HG03457 (cell line): ENCODE measurements around the gene RILP.

Experiments
- ATAC-seq: cut with Tn5 transposase; IDR thresholded peaks from one replicate; pipeline ENCODE4 v1.9.1; 2021; ENCODE audit warnings: moderate number of reproducible peaks; ENCODE audit not compliant: unreplicated experiment

RILP gene

DNA sequence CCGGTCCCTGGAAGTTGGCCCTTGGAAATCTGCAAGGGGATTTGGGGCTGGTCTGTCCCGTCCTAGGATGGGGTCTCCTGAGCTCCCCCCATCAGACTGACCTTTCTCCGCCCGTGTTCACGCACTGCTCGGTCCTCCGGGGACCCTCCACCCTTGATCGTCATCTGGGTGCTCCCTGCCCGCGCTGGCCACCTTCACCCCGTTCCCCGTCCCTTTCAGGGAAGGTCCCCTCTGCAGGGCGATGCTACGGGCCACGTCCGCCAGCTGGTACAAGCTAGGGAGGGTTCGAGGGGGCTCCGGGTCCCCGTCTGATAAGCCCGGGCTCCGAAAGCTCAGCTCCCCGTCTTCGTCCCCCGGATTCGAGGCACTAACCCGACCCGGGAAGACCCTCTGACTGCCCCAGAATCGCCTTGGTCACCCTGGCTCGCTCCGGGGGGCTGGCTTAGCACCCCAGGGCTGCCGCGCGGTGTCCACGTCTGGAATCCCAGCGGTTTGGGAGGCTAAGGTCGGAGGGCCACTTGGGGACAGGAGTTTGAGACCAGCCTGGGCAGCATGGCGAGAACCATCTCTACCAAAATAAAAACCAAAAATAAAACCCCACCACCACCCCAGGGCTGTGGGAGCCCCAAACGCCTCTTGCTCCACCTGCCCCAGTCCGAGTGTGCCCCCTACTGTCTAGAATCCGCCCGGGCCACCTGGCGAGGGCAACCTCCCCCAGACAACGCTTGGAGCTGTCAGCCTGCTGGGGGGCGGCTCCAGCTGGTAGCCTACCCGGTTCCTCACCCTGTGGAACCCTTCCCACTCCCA lies 20.0 kb downstream of the RILP start:
- ATAC-seq = no peak

- ATAC-seq = no peak
These were observed 20.7 kb downstream of the RILP start for GRCh38 chr17:1628856-1629503.

DNA sequence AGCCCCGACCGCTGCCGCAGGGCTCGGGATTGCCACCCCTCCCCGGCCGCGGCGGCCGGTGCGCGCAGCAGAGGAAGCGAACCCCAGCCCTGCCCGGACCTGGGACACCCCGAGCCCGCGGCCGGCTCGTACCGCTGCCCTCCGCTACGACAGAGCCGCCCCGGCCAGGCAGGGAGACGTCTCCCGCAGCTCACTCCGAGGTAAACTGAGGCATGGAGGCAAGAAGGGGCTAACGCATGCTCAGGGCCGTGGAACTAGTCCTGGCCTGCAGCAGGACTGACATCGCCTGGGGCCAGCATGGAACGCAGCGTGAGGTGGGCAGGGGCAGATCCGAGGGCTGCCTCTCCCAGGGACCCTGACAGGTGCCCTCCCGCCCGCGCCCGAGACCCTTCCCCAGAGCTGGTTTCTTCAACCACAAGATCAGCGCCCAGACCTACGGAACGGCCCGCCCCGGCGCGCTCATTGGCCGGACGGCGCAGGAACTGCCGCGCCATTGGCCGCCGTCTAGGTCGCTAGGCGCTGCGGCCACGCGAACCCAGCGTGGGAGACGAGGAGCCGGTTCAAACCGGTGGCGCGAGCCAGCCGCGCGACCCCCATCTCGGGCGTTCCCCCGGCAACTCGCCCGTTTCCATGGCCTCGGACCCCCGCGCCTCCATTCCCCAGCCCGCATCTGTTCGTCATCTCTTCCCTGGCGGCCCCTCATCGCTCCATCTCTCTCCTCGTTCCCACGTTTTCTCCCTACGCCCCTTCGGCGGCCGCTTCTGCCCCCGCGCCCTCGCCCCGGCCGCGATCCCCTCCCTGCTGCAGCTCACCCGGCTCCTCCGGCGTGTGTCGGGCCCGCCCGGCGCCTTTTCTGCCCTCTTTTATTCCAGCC lies 21.4 kb downstream of the RILP start, which contains the start of gene SLC43A2:
SLC43A2 (minus strand) TSS at position 853 of the 874 bp plus-strand sequence. CDS start 960 bp downstream, outside the sequence.
- no peak for ATAC-seq

- no peak for ATAC-seq
These were observed 22.3 kb downstream of the RILP start for GRCh38 chr17:1627182-1627981.

DNA sequence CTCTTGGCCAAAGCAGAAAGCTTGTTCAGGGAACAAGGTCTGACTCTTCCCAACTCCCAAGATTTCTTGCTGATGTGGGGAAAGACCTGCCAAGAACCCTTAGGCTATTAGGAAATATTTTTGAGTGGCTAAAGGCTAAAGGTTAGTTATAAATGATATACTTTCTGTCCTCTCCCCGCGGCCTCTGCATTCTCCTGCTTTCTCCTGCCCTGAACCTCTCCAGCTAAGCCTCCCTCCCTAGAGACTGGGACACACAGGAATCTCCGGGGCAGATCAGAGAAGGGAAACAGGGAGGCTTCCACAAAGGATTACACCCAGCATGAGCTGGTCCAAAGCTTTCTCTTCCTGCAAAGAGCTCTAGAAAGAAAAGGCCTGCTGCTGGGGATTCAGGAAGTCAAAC lies 23.3 kb downstream of the RILP start:
- no peak for ATAC-seq

GRCh38 chr17:1625581-1625980 lies 24.1 kb downstream of the RILP start:
- ATAC-seq = no peak

DNA sequence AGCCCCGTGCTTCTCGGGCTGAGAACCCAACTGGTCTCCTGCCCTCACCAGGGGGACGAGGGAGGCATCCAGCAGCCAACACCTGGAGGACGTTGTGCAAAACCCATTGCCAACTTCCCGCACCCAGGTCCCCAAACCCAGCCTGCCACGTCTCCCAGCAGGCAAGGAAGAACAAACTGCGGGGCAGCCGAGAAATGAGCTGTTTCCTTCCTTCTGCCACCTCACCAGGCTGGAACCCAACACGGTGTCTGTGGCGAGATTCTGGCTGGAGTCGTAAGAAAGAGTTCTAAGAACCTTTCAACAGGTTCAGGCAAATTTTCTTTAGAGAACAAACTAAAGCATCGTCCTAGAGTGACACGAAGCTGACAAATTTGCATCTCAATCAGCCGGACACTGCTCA lies 24.6 kb downstream of the RILP start:
- ATAC-seq = no peak

GRCh38 chr17:1624650-1625049 lies 25.0 kb downstream of the RILP start:
- no peak for ATAC-seq

DNA sequence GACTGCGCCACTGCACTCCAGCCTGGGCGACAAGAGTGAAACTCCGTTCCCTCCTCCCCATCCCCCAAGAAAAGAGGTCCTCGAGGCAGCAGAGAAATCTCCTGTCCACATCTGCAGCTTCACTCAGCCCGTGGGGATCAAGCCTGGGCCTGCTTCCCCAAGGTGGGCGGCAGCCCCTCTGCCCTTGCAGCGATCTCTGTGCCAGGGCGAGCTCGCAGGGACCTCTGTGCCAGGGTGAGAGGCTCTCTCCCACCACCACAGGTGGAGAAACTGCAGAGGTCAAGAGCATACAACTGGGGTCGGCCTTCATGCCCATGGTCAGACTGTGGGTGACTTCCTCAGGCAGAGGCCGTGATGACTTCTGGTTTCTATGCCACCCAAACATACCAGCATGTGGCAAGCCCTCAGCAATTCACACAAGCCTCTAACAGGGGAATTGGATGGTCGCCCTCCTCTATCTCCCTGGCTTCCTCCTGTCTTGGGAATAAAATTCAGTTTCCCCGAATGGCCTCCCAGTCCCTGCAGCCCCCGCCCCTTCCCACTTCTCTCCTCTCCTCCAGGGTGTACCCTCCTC lies 26.5 kb downstream of the RILP start:
- no peak for ATAC-seq

GRCh38 chr17:1621273-1621954 lies 28.3 kb downstream of the RILP start:
- ATAC-seq = no peak

- ATAC-seq = no peak
These were observed 29.2 kb downstream of the RILP start for GRCh38 chr17:1620486-1620885.

DNA sequence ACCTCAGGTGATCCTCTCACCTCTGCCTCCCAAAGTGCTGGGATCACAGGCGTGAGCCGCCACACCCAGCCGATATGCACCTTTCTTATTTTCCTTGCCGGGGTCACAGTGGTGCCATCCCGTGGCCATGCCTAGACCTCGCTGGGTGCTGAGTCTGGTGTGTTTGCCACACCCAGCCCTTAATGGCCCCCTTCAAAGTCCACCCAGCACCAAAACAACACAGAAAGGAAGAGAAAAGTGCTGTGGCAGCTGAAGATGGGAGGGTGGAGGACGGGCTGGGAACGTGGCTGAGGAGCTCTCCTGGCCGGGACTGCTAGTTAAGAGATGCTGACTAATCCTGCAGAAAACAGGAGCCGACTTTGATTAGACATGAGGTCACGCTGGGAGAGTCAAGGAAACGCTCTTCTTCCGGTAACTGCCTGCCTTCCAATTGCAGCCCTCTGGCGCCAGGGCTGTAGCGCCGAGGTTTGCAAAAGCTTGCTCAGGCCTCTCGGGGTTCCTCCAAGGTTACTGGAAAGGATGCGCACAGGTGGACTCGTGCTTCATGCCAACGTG lies 32.0 kb downstream of the RILP start:
- no peak for ATAC-seq

DNA sequence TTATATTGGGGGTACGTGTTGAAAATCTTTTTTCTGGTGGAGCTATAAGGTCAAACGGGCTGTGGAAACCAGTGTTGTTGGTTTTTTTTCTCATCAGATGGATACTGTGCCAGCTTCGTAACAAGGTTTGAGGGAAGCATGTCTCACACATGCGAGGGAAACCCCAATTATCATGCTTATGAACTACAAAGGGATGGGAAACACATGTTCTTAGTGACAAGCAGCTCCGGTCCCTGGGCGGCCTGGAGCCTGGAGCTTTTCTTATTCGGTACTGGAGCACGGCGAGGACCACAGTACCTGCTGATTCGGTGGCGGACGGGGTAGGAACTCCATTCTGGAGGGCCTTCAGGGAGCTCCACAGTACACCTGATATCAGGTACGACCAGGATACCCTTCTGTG lies 33.6 kb downstream of the RILP start:
- ATAC-seq = no peak

GRCh38 chr17:1612400-1612799 lies 37.3 kb downstream of the RILP start:
- ATAC-seq = no peak

DNA sequence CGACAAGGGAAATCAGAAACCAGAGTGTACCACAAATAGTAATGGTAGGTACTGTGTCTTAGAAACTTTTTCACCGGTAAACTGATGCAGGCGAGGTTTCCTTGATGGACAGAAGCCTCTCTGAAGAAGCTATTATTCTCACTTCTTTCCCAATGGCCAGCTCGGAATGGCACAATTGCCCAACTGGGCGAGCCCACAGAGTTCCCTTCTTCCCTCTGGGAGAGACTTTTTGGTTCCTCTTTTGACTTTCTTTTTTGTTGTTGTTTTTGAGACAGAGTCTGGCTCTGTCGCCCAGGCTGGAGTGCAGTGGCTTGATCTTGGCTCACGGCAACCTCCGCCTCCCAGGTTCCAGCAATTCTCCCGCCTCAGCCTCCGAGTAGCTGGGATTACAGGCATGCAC lies 38.0 kb downstream of the RILP start:
- no peak for ATAC-seq

DNA sequence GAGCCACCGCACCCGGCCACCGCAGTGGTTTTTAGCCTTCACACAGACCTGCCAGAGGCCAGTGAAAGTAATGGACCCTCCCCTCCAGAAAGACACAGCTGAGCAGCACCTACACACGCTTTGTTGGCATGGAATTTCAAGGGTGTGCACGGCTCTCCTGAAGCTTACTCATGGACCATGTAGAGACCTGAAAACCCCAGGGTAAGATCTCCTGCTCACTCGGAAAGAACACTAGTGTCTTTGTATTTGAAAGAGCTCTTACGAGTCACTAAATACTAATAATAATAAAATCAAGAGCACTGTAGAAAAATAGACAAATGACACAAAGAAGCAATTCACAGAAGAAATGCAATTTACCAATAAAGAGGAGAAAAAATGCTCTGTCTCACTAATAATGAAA lies 41.0 kb downstream of the RILP start:
- ATAC-seq = no peak

DNA sequence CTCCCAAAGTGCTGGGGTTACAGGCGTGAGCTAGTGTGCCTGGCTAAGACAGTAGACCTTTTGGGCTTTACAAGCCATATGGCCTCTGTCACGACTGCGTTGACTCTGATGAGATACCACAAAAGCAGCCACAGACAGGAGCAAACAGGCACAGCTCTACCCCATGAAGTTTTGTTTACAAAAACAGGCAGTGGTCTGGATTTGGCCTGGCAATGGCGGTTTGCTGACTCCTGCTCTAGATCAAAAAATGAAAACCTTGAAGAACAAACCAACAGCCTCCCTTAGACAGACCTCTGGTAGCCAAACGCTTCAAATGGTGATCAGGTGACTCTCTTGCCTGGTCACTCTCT lies 41.7 kb downstream of the RILP start:
- no peak for ATAC-seq

- no peak for ATAC-seq
These were observed 43.2 kb downstream of the RILP start for GRCh38 chr17:1606352-1606985.

- no peak for ATAC-seq
These were observed 43.9 kb downstream of the RILP start for GRCh38 chr17:1605681-1606351.
